HG03095 (cell line): ENCODE data around the gene CCDC9B.

Experiments used
- ATAC-seq: cut with Tn5 transposase; IDR thresholded peaks from one replicate; pipeline ENCODE4 v1.9.1; 2021; ENCODE audit warnings: moderate library complexity; ENCODE audit not compliant: unreplicated experiment

The CCDC9B gene

DNA sequence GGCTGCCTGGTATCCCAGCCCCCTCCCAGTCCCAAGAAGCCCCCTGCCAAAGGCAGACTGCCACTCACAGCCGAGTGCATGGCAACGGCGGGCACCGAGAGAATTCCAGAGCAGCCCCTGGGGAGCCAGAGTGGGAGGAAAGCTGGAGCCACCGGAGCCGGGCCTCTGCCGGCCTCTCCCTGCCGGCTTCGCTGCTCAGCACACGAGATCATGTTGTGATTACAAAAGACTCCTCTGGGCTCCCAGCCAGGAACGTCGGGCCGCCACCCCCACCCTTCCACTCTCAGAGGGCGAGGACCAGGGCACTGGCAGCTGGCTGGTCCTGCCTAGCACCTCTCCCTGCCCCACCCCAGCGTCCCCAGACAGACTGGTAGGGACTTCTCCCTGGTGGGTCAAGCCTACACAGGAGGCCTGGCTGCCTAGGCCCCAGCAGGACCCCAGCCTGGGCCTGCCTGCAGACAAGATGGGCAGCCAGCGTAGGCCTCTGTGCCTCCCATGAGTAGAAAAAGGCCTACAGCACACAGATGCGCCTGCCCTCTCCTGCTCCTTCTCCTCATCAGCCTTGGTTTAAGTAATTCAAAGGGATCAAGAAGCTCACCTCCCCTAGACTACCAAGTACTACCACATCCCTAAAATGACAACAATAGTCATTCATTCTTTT lies at the start of gene CCDC9B:
TSS of gene CCDC9B (minus strand) at position 200 of the 661 bp plus-strand sequence. CDS start at position 80, 120 bp downstream.
- no peak for ATAC-seq

DNA sequence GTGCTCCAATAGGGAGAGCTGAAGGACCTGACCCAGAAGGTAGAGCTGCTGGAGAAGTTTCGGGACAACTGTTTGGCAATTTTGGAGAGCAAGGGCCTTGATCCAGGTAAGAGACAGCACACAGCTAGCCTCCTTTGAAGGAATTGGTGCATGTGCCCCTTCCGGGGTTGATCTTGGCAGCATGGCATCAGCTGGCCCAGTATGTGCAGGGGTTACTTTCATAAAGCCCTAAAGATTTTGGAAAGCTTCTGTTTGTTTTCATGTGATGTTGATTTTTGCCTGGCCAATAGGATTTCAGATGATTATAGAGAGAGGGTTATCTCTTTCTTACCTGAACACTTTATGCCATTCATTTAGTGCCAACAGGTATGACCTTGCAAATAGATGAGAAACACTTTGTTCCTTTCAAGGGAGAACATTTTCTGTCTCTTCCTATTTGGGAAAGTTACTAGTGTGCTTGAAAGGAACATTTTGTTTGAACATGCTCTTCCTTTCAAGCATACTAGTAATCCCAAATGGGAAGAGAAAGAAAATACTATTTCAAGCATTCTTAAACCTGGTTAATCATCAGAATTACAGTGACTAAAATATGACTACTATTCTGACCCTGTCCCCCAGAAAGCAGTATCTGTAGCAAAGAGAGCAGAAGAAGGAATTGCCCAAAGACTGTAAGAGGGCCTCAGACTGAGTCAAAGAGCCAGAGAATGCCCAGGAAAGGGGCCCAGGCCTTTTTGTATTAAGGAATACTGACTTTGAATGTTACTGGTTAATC lies 49.3 kb upstream of the CCDC9B start:
- no peak for ATAC-seq

GRCh38 chr15:40388941-40389823 lies 48.4 kb upstream of the CCDC9B start:
- no peak for ATAC-seq

GRCh38 chr15:40386480-40386879 lies 45.7 kb upstream of the CCDC9B start:
- ATAC-seq: no peak

- peak; percentile 91 for ATAC-seq
Measured at GRCh38 chr15:40382580-40383456, 42.1 kb upstream of the CCDC9B start, which contains the start of gene KNSTRN. TSS of gene KNSTRN (plus strand) at chr15:40382721. CDS start at chr15:40382836, 115 bp downstream.

DNA sequence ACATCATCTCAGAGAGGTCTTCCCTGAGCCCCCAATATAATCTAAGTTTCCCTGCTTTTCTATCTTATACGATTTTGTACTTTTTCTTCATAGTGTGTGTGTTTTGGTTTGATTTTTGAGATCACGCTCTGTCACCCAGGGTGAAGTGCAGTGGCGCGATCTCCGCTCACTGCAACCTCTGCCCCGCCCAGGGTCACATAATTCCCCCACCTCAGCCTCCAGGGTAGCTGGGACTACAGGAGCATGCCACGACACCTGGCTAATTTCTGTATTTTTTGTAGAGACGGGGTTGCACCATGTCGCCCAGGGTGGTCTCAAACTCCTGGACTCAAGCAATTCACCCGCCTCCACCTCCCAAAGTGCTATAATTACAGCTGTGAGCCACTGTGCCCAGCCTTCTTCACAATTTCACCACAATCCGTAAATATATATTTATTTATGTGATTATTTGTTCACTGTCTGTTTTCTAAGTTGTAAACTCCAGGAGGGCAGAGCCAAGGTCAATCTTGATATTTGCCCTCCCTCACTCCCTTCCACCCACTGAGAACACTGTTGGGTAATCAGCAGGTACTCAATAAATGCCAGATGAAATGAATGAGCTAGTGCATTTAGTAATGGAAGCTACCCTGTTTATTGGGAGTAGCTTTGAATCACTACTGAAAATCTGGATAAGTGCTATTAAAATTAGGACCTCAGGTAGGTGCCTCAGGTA lies 41.2 kb upstream of the CCDC9B start:
- no peak for ATAC-seq

DNA sequence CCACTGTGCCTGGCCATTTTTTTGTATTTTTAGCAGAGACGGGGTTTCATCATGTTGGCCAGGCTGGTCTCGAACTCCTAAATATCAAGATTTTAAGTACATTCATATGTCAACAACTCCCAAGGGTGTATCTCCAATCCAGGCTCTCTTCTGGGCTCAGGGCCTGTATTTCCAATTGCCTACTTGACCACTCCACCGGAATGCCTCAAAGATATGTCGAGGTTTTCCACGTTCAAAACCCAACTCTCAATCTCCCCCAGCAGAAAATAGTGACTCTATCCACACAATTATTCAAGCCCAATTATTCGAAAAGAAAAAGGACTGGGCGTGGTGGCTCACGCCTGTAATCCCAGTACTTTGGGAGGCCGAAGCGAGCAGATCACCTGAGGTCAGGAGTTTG lies 39.9 kb upstream of the CCDC9B start:
- no peak for ATAC-seq

- ATAC-seq: no peak
Measured at GRCh38 chr15:40379853-40380252, 39.1 kb upstream of the CCDC9B start.

- ATAC-seq: no peak
Measured at GRCh38 chr15:40379374-40379773, 38.6 kb upstream of the CCDC9B start.

DNA sequence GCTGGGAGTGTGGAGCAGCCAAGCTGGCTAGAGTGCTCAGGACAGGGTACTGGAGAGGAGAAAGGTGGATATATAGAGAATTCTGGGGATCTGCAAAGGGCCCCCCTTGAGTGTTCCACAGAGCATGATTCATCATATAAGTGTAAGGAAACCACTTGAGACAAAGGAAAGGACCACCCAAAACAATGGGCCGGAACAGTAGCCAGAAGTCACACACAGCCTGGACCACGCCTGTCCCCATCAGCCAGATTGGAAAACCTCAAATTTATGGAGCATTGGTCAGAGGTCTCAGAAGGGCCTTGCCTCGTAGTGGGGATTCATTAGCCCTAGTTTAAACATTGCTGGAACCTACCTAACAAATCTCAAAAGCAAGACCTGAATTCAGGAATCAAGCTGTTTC lies 36.9 kb upstream of the CCDC9B start:
- ATAC-seq: no peak

DNA sequence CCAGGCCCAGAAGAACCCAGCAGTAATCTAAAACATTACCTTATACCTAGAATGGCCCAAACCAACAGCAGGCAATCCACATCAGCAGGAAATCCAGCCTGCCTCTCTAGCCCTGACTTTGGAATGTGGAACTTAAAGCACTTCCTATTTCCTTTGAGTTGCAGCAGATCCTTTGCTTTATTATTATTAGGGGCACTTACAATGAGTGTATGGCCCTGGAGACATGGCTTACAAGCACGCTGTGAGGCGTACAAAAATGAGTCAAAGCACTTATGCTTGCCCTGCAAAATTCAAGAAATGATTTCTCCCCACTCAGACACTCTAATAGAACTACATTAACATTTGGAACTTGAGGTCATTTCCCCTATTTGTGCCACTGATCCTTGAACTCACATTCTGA lies 32.2 kb upstream of the CCDC9B start:
- no peak for ATAC-seq

- ATAC-seq: no peak
Measured at GRCh38 chr15:40369971-40370370, 29.2 kb upstream of the CCDC9B start.

GRCh38 chr15:40369474-40369869 lies 28.7 kb upstream of the CCDC9B start:
- ATAC-seq: no peak

GRCh38 chr15:40368719-40369473 lies 28.2 kb upstream of the CCDC9B start:
- no peak for ATAC-seq

DNA sequence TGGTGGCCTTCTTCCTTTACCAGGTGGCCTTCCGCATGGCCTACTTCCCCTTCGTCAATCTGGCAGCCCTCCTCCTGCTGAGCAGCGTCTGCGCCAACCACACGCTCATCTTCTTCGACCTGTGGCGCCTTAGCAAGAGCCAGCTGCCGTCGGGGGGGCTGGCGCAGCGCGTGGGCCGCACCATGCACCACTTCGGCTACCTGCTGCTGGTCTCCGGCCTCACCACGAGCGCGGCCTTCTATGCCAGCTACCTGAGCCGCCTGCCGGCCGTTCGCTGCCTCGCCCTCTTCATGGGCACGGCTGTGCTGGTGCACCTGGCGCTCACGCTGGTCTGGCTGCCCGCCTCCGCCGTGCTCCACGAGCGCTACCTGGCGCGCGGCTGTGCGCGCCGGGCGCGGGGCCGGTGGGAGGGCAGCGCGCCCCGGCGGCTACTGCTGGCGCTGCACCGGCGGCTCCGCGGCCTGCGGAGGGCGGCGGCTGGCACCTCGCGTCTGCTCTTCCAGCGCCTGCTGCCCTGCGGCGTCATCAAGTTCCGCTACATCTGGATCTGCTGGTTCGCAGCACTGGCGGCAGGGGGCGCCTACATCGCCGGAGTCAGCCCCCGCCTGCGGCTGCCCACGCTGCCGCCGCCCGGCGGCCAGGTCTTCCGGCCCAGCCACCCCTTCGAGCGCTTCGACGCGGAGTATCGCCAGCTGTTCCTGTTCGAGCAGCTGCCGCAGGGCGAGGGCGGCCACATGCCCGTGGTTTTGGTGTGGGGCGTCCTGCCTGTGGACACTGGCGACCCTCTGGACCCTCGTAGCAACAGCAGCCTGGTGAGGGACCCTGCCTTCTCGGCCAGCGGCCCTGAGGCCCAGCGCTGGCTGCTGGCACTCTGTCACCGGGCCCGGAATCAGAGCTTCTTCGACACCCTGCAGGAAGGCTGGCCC lies 27.2 kb upstream of the CCDC9B start:
- ATAC-seq: peak; percentile 69

DNA sequence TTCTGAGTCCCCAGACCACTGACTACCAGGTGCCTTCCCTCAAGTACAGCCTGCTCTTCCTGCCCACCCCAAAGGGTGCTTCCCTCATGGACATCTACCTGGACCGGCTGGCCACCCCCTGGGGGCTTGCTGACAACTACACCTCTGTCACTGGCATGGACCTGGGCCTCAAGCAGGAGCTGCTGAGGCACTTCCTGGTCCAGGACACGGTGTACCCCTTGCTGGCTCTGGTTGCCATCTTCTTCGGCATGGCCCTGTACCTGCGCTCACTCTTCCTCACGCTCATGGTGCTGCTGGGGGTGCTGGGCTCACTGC lies 26.6 kb upstream of the CCDC9B start:
- no peak for ATAC-seq

DNA sequence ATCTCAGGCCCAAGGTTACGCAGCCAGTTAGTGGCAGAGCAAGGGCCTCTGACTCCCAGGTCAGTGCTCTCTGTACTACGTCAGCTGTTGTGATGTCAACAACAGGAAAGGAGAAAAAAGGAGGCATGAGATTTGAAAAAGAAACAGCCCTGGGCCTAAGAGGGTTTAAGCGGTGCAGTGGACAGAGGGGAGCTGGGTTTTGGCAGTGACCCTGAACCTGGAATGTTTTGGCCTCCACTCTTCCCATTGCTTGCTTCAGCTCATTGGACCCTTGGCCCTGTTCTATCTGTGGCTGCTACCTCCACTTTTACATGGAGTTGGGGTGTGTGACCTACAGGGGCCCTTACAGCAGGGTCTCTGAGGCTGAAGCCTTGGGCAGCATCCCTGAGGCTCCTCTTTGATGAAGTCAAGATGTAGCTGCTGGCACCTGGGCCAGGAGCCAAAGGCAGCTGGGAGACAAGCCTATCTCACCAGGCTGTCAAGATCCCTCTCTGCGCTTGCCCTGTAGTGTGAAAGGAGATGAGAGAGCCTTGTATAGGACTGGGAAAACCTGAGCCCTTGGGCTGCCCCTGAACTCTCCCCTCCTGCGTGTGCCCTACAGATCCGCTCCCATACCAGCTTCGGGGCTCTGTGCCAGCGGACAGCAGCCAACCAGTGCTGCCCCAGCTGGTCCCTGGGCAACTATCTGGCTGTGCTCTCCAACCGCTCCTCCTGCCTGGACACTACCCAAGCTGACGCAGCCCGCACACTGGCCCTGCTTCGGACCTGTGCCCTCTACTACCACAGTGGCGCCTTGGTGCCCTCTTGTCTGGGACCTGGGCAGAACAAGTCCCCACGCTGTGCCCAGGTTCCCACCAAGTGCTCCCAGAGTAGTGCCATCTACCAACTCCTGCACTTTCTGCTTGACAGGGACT lies 26.0 kb upstream of the CCDC9B start:
- no peak for ATAC-seq
